ENCODE measurements around the gene GPRC5D.

GPRC5D gene

DNA sequence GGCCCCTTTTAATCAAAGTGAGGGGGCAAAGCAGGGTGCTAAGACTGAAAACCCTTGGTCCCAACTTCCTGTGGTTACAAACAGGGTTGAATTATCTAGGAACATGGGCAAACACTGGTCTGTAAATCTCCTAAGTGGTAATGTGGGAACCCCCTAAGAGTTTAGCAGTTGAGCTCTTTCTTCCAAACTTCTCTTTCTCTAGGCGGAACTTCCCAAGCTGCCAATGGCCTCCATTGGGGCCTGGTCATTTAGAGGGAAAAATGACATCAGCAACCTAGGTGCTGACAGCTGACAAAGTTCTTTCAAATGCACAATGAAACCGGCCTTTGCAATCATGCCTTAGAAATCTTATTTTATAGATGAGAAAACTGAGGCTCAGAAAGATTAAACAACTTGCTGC, 30.4 kb upstream of the GPRC5D start:
- DNase-seq (ENCODE audit: low read depth), result no peak
- no peak overlapping the region for H3K4me3 ChIP-seq (ENCODE audit: low read depth, low read length)
- TF ChIP-seq CTCF (IDR thresholded peaks at IDR 0.05; ENCODE audit: insufficient read depth, low read depth, low read length, missing control alignments), result no peak

GRCh38 chr12:12979731-12980259, 27.8 kb upstream of the GPRC5D start:
- no peak for DNase-seq (ENCODE audit: low read depth)
- no peak for TF ChIP-seq CTCF (IDR thresholded peaks at IDR 0.05; ENCODE audit: insufficient read depth, low read depth, low read length, missing control alignments)
- H3K4me3 ChIP-seq (ENCODE audit: low read depth, low read length), result no peak overlapping the region

DNA sequence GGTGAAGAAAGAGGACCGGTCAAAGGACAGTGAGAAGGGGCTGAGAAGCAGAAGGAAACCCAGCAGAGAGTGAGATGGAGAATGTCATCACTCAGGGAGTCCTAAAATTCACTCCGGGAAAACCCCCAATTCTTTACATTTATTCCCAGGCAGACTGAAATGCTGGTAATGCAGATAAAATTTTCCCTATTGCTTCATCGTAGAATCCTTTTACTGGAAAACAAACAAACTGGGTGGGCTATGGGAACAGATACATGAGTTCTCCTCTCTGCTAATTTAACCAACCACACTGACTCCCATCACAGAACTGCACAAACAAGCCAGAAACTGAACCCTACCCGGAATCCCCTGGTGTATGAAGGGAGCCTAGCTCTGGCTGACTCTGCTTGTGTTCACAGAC, 27.2 kb upstream of the GPRC5D start:
- no peak for TF ChIP-seq CTCF (IDR thresholded peaks at IDR 0.05; ENCODE audit: insufficient read depth, low read depth, low read length, missing control alignments)
- no peak for DNase-seq (ENCODE audit: low read depth)
- no peak overlapping the region for H3K4me3 ChIP-seq (ENCODE audit: low read depth, low read length)

GRCh38 chr12:12977231-12977630, 25.3 kb upstream of the GPRC5D start:
- DNase-seq (ENCODE audit: low read depth), result no peak
- no peak for TF ChIP-seq CTCF (IDR thresholded peaks at IDR 0.05; ENCODE audit: insufficient read depth, low read depth, low read length, missing control alignments)

DNA sequence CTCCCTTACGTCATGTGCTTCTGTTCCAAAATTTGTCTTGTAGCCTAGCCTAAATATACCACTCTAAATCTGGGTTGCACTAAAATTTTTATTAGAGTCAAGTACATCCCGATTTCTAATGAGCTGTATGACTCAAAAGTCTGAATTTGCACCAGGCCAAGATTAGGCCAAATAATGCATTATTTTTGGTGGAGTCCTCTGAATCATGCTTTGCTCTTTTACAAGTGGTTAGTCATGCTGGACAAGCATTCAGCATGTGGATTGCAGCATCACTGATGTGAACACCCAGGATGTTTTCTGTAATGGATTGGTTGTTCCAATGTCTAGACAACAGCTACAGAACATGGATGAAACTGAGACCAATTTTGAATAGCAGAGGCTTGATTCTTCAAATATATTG, 24.4 kb upstream of the GPRC5D start:
- TF ChIP-seq CTCF (IDR thresholded peaks at IDR 0.05; ENCODE audit: insufficient read depth, low read depth, low read length, missing control alignments), result no peak
- no peak for DNase-seq (ENCODE audit: low read depth)
- H3K4me3 ChIP-seq (ENCODE audit: low read depth, low read length), result no peak overlapping the region

More at GRCh38 chr12:12977231-12977630, 25.3 kb upstream of the GPRC5D start:
- H3K4me3 ChIP-seq (ENCODE audit: low read depth, low read length), result no peak overlapping the region

GRCh38 chr12:12975322-12976077, 23.5 kb upstream of the GPRC5D start:
- no peak overlapping the region for H3K4me3 ChIP-seq (ENCODE audit: low read depth, low read length)
- peak; percentile 56 for DNase-seq (ENCODE audit: low read depth)
- TF ChIP-seq CTCF (IDR thresholded peaks at IDR 0.05; ENCODE audit: insufficient read depth, low read depth, low read length, missing control alignments), result peak; percentile 46

DNA sequence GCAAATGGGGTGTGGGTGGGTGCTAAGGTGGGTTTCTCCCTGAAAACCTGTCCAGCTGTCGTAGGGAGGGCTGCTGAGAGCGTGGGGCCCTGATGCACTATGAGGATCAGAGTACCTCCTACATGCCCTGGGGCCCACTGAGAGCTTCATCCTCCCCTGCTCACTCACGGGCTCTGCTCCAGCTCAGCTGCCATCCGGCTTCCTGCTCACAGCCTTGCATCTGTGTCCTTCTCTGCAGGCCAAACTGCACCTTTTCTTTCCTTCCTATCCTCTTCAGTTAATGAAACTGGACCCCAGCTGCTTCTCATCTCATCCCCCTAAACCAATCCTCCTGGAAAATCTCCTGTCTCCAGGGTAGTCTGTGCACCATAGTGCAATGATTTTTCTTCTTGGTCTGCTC, 22.2 kb upstream of the GPRC5D start:
- TF ChIP-seq CTCF (IDR thresholded peaks at IDR 0.05; ENCODE audit: insufficient read depth, low read depth, low read length, missing control alignments), result no peak
- no peak overlapping the region for H3K4me3 ChIP-seq (ENCODE audit: low read depth, low read length)
- DNase-seq (ENCODE audit: low read depth), result no peak
